Retinal pigment epithelial cell (primary cell): ENCODE results near the gene CGB5.

Experiments
- DNase-seq: peaks from one replicate; pipeline ENCODE4 v3.0.0-alpha.2; 2010; ENCODE audit warnings: low read depth
- H3K4me3 ChIP-seq: 2 replicates; pipeline ENCODE4 v1.5.1; 2011; ENCODE audit warnings: mild to moderate bottlenecking, low read length, control low read depth, moderate library complexity
- CTCF ChIP-seq: conservative IDR thresholded peaks from 2 replicates; pipeline ENCODE4 v1.5.1; 2011; ENCODE audit warnings: low read depth, low read length, control low read depth, inconsistent platforms

Gene CGB5

GRCh38 chr19:49009828-49010227, 33.8 kb upstream of the CGB5 start:
- DNase-seq, result no peak
- TF ChIP-seq CTCF, result no peak
- H3K4me3 ChIP-seq, result no peak overlapping the region

DNA sequence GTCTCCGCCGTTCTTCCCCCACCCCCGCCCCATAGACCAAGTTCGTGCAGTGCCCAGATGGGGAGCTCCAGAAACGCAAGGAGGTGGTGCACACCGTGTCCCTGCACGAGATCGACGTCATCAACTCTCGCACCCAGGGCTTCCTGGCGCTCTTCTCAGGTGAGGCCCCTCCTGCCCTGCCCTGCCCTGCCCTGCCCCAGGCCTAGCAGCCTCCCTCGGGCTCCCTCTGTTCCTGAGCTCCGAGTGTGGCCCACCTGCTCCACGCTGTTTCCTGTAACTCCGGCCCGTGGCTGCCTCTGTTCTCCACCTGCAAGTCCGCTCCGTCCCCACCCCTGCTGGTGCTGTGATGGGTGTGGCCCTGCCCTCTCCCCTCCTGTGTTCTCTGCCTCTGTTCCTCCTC, 33.2 kb upstream of the CGB5 start:
- no peak overlapping the region for H3K4me3 ChIP-seq
- DNase-seq, result no peak
- TF ChIP-seq CTCF, result no peak

DNA sequence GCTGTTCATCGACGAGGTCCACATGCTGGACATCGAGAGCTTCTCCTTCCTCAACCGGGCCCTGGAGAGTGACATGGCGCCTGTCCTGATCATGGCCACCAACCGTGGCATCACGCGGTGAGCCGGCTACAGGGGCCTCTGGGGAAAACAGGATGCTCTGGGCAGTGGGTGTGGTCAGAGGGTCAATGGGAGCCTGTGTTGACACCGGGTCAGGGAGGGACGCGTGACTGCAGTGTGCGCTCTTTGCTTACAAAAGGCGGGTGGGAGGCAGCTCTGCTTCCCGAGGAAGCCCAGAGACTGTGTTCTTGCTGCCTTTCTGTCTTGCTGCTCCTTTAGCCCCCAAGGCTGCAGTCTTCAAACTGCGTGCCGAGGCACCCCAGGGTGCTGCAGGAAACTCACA, 32.5 kb upstream of the CGB5 start:
- no peak for DNase-seq
- H3K4me3 ChIP-seq, result no peak overlapping the region
- no peak for TF ChIP-seq CTCF

DNA sequence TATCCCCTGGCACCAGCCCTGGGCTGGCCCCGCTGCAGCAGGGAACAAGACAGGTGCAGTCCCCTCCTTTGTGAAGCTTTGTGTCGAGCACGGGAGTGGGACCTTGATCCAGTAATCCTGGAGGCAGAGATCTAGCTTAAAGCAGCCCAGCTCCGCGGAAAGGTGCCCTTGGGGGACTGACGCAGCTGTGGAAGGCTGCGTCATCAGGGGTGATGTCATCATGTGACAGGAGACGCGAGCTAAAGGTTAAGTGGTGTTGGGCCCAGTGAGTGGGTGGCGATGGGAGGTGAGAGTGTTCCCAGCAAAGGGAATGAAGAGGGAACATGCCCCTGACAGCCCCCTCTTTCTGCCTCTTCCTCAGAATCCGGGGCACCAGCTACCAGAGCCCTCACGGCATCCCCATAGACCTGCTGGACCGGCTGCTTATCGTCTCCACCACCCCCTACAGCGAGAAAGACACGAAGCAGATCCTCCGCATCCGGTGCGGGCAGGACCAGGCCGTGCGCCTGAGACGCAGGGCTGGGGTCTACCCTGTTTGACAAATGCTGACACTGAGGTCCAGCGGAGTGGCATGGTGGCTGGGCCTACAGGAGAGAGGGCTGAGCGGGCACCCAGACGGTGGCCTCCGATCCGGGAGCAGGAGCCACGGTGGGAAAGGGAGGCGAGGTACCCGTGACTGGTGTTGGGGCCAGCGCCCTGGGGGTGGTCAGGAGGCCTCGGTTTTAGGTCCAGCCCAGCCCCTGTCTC, 29.4 kb upstream of the CGB5 start:
- no peak for TF ChIP-seq CTCF
- H3K4me3 ChIP-seq, result no peak overlapping the region
- DNase-seq, result no peak

- TF ChIP-seq CTCF, result no peak
- H3K4me3 ChIP-seq, result no peak overlapping the region
- no peak for DNase-seq
These were observed 28.8 kb upstream of the CGB5 start for GRCh38 chr19:49014870-49015255.

GRCh38 chr19:49016067-49016839, 27.4 kb upstream of the CGB5 start:
- TF ChIP-seq CTCF, result no peak
- no peak overlapping the region for H3K4me3 ChIP-seq
- DNase-seq, result no peak
